Gastroesophageal sphincter (tissue), 3 donors: ENCODE results near the gene RAB3C.

ENCODE experiments used
- POLR2A ChIP-seq, 2 donors: fragments of 450-650 bp; IDR thresholded peaks; one replicate each; pipeline ENCODE4 v1.6.1; 2017; ENCODE audit warnings: antibody characterized with exemption in 2 of 2, mild to moderate bottlenecking in 2 of 2, moderate library complexity in 1 of 2
- POLR2AphosphoS5 ChIP-seq: sonication (generic); formaldehyde crosslinking; IDR thresholded peaks from one replicate; pipeline ENCODE4 v1.6.1; 2017; ENCODE audit warnings: antibody characterized with exemption
- TF ChIP-seq, protein P1 (sequence below), 4 experiments: fragments of 200-600 bp in 2 of 4; fragments of 450-650 bp in 2 of 4; sonication (generic) in 1 of 4; IDR thresholded peaks; one replicate each; pipeline ENCODE4 v1.5.1; 2017 to 2019; ENCODE audit warnings: antibody characterized with exemption in 4 of 4, mild to moderate bottlenecking in 2 of 4, moderate library complexity in 2 of 4

DNA sequence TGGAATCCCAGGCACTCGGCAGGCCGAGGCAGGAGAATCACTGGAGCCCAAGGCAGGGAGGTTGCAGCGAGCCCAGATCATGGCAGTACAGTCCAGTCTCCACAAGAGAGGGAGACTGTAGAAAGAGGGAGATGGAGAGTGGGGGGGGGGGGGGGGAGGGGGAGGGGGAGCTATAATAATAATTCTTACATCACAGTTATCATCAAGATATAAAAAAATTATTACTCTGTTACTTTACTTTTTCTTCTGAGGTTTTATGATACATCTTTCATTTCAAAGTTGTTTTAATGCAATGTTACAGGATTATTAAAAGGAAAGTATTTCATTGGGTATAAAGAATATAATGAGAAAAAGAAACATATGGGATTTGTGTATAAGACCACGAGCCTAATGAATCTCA, 17.8 kb upstream of the RAB3C start:
- TF ChIP-seq, protein P1, sequence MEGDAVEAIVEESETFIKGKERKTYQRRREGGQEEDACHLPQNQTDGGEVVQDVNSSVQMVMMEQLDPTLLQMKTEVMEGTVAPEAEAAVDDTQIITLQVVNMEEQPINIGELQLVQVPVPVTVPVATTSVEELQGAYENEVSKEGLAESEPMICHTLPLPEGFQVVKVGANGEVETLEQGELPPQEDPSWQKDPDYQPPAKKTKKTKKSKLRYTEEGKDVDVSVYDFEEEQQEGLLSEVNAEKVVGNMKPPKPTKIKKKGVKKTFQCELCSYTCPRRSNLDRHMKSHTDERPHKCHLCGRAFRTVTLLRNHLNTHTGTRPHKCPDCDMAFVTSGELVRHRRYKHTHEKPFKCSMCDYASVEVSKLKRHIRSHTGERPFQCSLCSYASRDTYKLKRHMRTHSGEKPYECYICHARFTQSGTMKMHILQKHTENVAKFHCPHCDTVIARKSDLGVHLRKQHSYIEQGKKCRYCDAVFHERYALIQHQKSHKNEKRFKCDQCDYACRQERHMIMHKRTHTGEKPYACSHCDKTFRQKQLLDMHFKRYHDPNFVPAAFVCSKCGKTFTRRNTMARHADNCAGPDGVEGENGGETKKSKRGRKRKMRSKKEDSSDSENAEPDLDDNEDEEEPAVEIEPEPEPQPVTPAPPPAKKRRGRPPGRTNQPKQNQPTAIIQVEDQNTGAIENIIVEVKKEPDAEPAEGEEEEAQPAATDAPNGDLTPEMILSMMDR (IDR thresholded peaks at IDR 0.05) = no peak
- TF ChIP-seq POLR2AphosphoS5 = no peak
- no peak for TF ChIP-seq POLR2A (IDR thresholded peaks at IDR 0.05)
